NB4 (cell line): ENCODE results near the gene BCAN.
A peak's percentile ranks its signal among the peaks of the same experiment; 100 is the strongest.

Experiments
- DNase-seq: peaks from one replicate; pipeline ENCODE4 v3.0.0; 2010; ENCODE audit warnings: low read depth
- H3K4me3 ChIP-seq: one replicate; pipeline ENCODE4 v1.5.1; 2011; ENCODE audit warnings: mild to moderate bottlenecking, low read depth, low read length, moderate library complexity
- CTCF ChIP-seq: IDR thresholded peaks from one replicate; pipeline ENCODE4 v1.5.1; 2012; ENCODE audit warnings: low read depth, low read length
- MAX ChIP-seq: IDR thresholded peaks from 2 replicates; pipeline ENCODE4 v1.6.1; 2011; ENCODE audit warnings: low read depth, low read length
- MYC ChIP-seq: IDR thresholded peaks from 2 replicates; pipeline ENCODE4 v1.6.1; 2011; ENCODE audit warnings: low read depth, low read length
- POLR2A ChIP-seq: IDR thresholded peaks from 2 replicates; pipeline ENCODE4 v1.6.1; 2011; ENCODE audit warnings: mild to moderate bottlenecking; ENCODE audit not compliant: insufficient read length; ENCODE audit errors: extremely low read depth

The BCAN gene

GRCh38 chr1:156698995-156699394 lies 57.1 kb downstream of the BCAN start:
- TF ChIP-seq MYC (no peak), CTCF (no peak)
- no peak for DNase-seq
- H3K4me3 ChIP-seq = no peak overlapping the region

DNA sequence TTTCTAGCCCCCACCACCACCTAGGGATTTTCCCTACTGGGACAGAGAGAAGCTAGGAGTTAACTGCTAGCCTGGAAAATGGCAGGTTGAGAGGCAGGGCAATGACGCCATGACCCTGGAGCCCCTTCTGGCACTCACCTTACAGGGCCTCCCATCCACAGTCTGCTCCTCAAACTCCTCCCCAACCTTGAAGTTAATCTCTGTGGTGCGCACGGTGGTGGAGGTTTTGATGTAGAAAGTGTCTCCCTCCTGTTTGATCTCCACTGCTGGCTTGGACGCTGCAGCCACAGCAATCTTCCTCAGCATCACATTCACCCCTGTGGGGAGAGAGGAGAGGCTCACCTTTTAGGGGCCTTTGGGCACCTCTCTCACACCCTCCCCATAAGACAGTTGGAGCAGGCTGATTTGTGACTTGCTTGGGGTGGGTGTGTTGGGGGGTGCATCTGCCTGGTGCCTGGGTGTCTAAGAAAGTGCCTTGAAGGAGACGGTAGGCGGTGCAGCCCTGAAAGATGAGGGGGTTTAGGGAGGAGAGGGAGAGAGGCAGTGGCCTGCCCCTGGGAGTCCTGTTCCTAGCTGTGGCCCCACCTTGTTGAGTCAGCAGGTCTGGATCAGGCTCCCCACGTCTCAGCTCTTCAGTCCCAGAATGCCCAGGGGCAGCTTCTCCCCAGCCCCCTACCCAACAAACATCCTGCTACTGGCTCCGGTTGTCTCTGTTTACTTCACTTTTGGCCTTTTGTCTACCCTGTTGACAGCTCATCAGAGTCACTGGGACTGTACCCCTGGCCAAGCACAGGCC lies 59.0 kb downstream of the BCAN start:
- H3K4me3 ChIP-seq = no peak overlapping the region
- no peak for TF ChIP-seq CTCF
- no peak for TF ChIP-seq POLR2A
- TF ChIP-seq MAX = no peak
- TF ChIP-seq MYC = no peak
- DNase-seq = no peak

DNA sequence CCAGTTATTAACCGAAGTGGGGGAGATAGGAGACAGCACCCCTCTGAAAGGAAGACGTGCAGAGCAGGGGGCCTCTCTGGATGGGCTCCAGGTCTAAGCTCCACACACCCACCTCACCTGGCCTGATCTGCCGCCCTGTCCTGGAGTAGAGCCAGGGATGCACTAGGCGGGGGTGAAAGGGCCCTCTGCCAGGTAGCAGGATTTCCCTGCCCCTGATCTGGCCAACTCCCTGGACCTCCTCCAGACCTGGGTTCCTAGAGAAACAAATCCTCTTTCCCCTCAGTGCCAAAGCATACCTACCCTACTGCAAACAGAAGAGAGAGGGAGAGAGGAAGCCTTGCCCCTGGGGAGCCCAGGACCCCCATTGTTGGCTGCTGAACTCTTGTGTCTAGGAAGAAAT lies 61.4 kb downstream of the BCAN start:
- H3K4me3 ChIP-seq = no peak overlapping the region
- TF ChIP-seq MYC (no peak), CTCF (no peak), MAX (no peak), POLR2A (no peak)
- DNase-seq = no peak

DNA sequence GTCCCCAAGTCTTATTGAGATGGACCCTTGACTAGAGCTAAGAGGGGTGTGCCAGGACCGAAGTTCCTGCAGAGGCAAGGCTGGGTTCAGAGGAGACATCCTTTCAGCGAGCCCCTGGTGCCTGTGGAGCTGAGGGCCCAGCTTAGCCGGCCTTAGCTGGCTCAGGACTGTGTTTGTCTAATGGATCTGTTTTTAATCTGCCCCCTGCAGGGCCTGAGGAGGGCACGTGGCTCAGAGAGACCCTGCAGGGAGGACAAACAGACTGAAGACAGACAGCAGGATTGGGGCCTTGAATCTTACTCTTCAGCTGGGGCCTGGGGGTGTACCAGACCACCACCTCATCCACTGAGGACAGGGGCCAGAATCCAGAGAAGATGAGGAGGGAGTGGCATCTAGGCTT lies 61.8 kb downstream of the BCAN start:
- no peak for TF ChIP-seq MYC
- no peak for TF ChIP-seq CTCF
- no peak for TF ChIP-seq POLR2A
- TF ChIP-seq MAX = no peak
- no peak overlapping the region for H3K4me3 ChIP-seq
- DNase-seq = no peak

DNA sequence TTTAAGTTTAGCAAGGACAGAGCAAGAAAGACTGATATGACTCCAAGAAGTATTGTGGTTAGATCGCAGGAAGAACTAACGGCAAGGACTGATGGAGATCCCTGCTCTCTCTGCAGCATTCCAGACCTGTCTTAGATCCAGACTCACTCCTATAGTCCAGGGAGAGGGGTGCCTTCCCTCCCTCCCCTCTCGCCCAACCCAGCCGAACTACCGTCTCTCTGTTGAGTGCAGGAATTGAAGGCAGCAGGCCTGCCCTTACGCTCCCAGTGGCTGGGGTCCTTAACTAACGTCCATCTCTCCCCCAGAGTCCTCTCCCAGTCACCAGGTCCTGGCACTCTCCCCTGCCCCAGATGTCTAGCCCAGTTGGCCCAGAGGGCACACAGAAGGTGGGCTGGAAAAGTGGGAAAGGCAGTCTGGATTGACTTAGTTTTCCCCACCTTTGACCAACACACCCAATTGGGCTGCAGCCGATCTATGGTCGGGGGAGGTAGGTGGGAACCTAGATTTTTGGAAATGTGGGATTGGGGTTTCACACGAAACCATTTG lies 62.3 kb downstream of the BCAN start:
- no peak for TF ChIP-seq POLR2A
- TF ChIP-seq MYC = no peak
- TF ChIP-seq CTCF = no peak
- no peak for TF ChIP-seq MAX
- H3K4me3 ChIP-seq = no peak overlapping the region
- no peak for DNase-seq

DNA sequence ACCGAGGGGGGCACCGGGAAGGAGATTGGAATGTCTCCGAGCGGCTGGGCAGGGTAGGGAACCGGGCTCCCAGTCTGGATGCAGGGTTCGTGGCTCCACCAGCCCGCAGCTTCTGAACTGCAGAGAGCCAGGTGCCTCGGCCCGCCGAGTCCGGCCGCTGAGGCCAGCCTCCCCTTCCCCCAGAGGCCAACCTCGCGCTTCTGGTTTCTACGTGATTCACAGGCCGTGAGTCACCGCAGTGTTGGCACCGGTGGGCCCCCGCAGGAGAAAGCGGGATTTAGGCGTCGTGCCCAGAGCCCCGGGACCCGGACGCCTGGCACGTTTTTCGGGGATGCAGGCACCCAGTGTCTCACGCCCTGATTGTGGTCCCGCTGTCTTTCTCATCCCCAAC lies 63.0 kb downstream of the BCAN start:
- no peak overlapping the region for H3K4me3 ChIP-seq
- DNase-seq = peak; percentile 46
- TF ChIP-seq POLR2A = no peak
- no peak for TF ChIP-seq MAX
- TF ChIP-seq CTCF = no peak
- TF ChIP-seq MYC = no peak
